Measurements from ENCODE around the gene BCAS3.

Gene BCAS3

GRCh38 chr17:60675997-60676396, 1.7 kb upstream of the BCAS3 start:
- DNase-seq, result no peak

GRCh38 chr17:60676758-60677307, 818 bp upstream of the BCAS3 start:
- no peak for DNase-seq

GRCh38 chr17:60678118-60678444, 430 bp downstream of the BCAS3 start:
- no peak for DNase-seq

GRCh38 chr17:60679287-60679686, 1.6 kb downstream of the BCAS3 start:
- no peak for DNase-seq

- DNase-seq, result no peak
These were observed 3.1 kb downstream of the BCAS3 start for GRCh38 chr17:60680754-60681153.

GRCh38 chr17:60685437-60685836, 7.8 kb downstream of the BCAS3 start:
- no peak for DNase-seq

- no peak for DNase-seq
These were observed 18.3 kb downstream of the BCAS3 start for GRCh38 chr17:60695960-60696359.

- no peak for DNase-seq
These were observed 21.4 kb downstream of the BCAS3 start for GRCh38 chr17:60699090-60699489.

GRCh38 chr17:60704170-60704569, 26.5 kb downstream of the BCAS3 start:
- no peak for DNase-seq

- DNase-seq, result no peak
These were observed 35.0 kb downstream of the BCAS3 start for GRCh38 chr17:60712675-60713074.

- DNase-seq, result no peak
These were observed 36.0 kb downstream of the BCAS3 start for GRCh38 chr17:60713608-60714007.

- no peak for DNase-seq
These were observed 39.1 kb downstream of the BCAS3 start for GRCh38 chr17:60716766-60717165.

GRCh38 chr17:60717814-60718213, 40.2 kb downstream of the BCAS3 start:
- DNase-seq, result no peak

- peak; percentile 39 for DNase-seq
These were observed 43.3 kb downstream of the BCAS3 start for GRCh38 chr17:60720763-60721531.

- DNase-seq, result no peak
These were observed 47.0 kb downstream of the BCAS3 start for GRCh38 chr17:60724647-60725046.

- DNase-seq, result no peak
These were observed 52.2 kb downstream of the BCAS3 start for GRCh38 chr17:60729854-60730253.

GRCh38 chr17:60730273-60730672, 52.6 kb downstream of the BCAS3 start:
- no peak for DNase-seq

GRCh38 chr17:60738287-60738686, 60.6 kb downstream of the BCAS3 start:
- no peak for DNase-seq

GRCh38 chr17:60740584-60740983, 62.9 kb downstream of the BCAS3 start:
- DNase-seq, result no peak

GRCh38 chr17:60741031-60741430, 63.4 kb downstream of the BCAS3 start:
- no peak for DNase-seq

- no peak for DNase-seq
These were observed 65.6 kb downstream of the BCAS3 start for GRCh38 chr17:60743282-60743681.

GRCh38 chr17:60743799-60744198, 66.1 kb downstream of the BCAS3 start:
- no peak for DNase-seq

- DNase-seq, result no peak
These were observed 66.8 kb downstream of the BCAS3 start for GRCh38 chr17:60744355-60744966.

GRCh38 chr17:60745544-60745943, 67.9 kb downstream of the BCAS3 start:
- DNase-seq, result no peak

Measured in NCI-H1694 treated with DMSO at 0.1 percent for 48 hours (cell line).